Neutrophil (primary cell): ENCODE data around the gene NFILZ.

Source experiments
- H3K27ac ChIP-seq: fragments of 200-600 bp; sonication (generic); 2 replicates; pipeline ENCODE4 v1.5.1; 2016; ENCODE audit warnings: mild to moderate bottlenecking, moderate library complexity
- H3K27me3 ChIP-seq: fragments of 200-600 bp; sonication (generic); 2 replicates; pipeline ENCODE4 v1.6.0; 2016; ENCODE audit warnings: mild to moderate bottlenecking
- H3K36me3 ChIP-seq: fragments of 200-600 bp; sonication (generic); 2 replicates; pipeline ENCODE4 v1.5.1; 2017
- H3K4me1 ChIP-seq, 2 experiments: fragments of 200-600 bp in 1 of 2; sonication (generic) in 1 of 2; 1 replicate in 1 of 2; 2 replicates in 1 of 2; pipeline versions ENCODE4 v1.5.1 to v1.6.1; 2013 to 2016; ENCODE audit warnings: low read depth in 1 of 2, low read length in 1 of 2, mild to moderate bottlenecking in 1 of 2, moderate library complexity in 1 of 2; ENCODE audit not compliant: control insufficient read depth in 1 of 2, insufficient read depth in 1 of 2
- H3K4me3 ChIP-seq, 2 experiments: fragments of 200-600 bp in 1 of 2; sonication (generic) in 1 of 2; 1 replicate in 1 of 2; 2 replicates in 1 of 2; pipeline ENCODE4 v1.5.1; 2013 to 2016; ENCODE audit warnings: low read depth in 1 of 2, low read length in 1 of 2, mild to moderate bottlenecking in 1 of 2, moderate library complexity in 1 of 2
- H3K9me3 ChIP-seq: fragments of 200-600 bp; sonication (generic); 2 replicates; pipeline ENCODE4 v1.5.1; 2016
- TF ChIP-seq, protein P1 (sequence below): fragments of 200-600 bp; sonication (generic); IDR thresholded peaks from 2 replicates; pipeline ENCODE4 v1.5.1; 2016; ENCODE audit warnings: antibody characterized with exemption

Gene NFILZ

GRCh38 chr19:8663920-8664670 is 33.7 kb downstream of the NFILZ start:
- H3K4me3 ChIP-seq: no peak overlapping the region
- H3K27ac ChIP-seq: no peak overlapping the region
- no peaks in the 10 kb centered on the region for H3K4me1 ChIP-seq
- TF ChIP-seq, protein P1, sequence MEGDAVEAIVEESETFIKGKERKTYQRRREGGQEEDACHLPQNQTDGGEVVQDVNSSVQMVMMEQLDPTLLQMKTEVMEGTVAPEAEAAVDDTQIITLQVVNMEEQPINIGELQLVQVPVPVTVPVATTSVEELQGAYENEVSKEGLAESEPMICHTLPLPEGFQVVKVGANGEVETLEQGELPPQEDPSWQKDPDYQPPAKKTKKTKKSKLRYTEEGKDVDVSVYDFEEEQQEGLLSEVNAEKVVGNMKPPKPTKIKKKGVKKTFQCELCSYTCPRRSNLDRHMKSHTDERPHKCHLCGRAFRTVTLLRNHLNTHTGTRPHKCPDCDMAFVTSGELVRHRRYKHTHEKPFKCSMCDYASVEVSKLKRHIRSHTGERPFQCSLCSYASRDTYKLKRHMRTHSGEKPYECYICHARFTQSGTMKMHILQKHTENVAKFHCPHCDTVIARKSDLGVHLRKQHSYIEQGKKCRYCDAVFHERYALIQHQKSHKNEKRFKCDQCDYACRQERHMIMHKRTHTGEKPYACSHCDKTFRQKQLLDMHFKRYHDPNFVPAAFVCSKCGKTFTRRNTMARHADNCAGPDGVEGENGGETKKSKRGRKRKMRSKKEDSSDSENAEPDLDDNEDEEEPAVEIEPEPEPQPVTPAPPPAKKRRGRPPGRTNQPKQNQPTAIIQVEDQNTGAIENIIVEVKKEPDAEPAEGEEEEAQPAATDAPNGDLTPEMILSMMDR: no peak
- H3K9me3 ChIP-seq: no peaks in the 10 kb centered on the region
- peaks cover 54% of the 10 kb centered on the region for H3K27me3 ChIP-seq
- no peaks in the 10 kb centered on the region for H3K36me3 ChIP-seq

DNA sequence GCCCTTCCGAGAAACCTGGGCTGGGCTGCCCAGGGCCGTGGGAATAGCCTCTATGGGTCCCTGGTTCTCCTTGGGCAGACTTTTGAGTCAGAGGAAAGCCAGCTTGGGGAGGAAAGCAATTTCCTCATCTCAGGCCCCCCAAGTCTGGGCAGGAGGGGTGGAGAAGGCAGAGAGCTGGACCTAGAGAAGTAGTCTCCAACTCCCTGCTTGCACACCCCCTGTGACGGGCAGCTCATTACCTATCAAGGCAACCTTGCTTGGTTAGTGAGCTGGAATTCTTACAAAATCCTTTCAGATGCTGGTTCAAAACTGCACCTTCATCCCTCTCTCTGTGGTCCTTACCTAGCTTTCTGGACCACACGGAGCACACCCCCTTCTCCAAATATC is 34.2 kb downstream of the NFILZ start:
- Histone ChIP-seq H3K9me3 (no peaks in the 10 kb centered on the region), H3K27me3 (peaks cover 56% of the 10 kb centered on the region), H3K4me1 (no peaks in the 10 kb centered on the region), H3K4me3 (no peak overlapping the region), H3K36me3 (no peaks in the 10 kb centered on the region), H3K27ac (no peak overlapping the region)
- TF ChIP-seq, protein P1: no peak

DNA sequence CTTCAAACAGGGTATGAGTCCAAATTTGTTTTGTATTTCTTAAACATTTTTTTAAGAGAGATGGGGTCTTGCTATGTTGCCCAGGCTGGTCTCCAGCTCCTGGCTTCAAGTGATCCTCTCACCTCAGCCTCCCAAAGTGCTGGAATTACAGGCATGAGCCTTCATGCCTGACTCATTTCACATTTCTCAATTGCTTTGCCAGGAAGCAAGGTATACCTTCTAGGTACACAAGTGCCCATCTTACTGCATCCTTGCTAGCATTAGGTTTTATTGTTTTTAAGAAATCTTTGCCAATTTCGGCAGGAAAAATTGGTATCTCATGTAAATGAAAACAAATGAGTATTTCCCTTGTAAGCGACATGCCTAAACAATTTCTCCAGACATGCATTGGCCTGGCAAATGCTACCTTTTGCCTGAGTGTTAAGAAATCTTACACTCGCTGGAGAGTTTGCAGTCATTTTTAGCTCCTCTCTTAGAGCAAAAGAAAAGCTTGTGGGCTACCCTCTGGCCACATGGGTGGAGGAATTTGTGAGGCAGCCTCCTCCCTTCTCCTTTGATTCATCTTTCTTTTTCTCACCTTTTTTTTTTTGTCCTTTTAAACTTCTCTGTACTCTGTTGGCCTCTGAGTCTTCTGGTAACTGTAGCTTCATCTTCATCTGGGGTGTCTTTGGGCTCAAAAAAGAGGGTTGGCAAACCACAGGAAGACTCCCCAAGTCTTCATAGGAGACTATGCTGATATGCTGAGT is 35.2 kb downstream of the NFILZ start:
- Histone ChIP-seq H3K27me3 (peaks cover 59% of the 10 kb centered on the region), H3K36me3 (no peaks in the 10 kb centered on the region), H3K9me3 (no peaks in the 10 kb centered on the region), H3K27ac (no peak overlapping the region), H3K4me3 (no peak overlapping the region), H3K4me1 (no peaks in the 10 kb centered on the region)
- TF ChIP-seq, protein P1: no peak

GRCh38 chr19:8666814-8667405 is 36.5 kb downstream of the NFILZ start:
- Histone ChIP-seq H3K36me3 (no peaks in the 10 kb centered on the region), H3K9me3 (no peaks in the 10 kb centered on the region), H3K4me3 (no peak overlapping the region), H3K4me1 (no peaks in the 10 kb centered on the region), H3K27ac (no peak overlapping the region), H3K27me3 (peaks cover 69% of the 10 kb centered on the region)
- TF ChIP-seq, protein P1: no peak

DNA sequence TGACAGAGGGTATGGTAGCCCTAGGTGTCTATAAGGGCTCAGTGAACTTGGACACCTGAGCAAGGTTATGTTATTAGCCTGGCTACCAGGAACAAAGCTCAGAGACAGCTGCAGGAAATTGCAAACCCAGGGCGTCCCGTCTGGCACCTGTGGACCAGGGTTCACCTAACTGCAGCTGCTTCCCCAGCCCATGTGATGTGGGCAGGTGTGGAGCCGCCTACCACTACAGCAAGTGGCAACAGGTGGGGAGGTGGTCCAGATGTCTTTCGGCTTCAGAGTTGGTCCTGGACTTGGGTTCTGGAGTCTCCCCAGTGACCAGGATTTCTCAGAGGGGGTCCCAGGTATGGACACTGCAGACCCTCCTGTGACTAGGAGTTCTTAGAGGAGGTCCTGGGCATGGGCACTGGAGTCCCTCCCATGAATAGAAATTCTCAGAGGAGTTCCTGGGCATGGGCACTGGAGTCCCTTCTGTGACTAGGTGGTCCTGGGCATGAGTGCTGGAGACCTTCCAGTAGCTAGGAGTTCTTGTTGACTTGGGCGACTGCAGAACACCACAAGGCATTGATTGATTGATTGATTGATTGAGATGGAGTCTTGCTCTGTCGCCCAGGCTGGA is 43.0 kb downstream of the NFILZ start:
- Histone ChIP-seq H3K4me1 (no peaks in the 10 kb centered on the region), H3K27me3 (peaks cover 35% of the 10 kb centered on the region), H3K27ac (no peak overlapping the region), H3K36me3 (no peaks in the 10 kb centered on the region), H3K9me3 (no peaks in the 10 kb centered on the region), H3K4me3 (no peak overlapping the region)
- TF ChIP-seq, protein P1: no peak
